Small intestine (tissue), 7 donors: ENCODE data around the gene PCDH10. TPM values are rescaled to one million over a fixed set of nuclear protein-coding genes. Genes with fewer than 3 reads are reported as not detected.
A peak's percentile ranks its signal among the peaks of the same experiment; 100 is the strongest.

Experiments used
- DNase-seq, 2 donors: peaks; one replicate each; pipeline versions ENCODE4 v3.0.0 to v3.0.0-alpha.2; 2013
- FAIRE-seq: peaks from 2 replicates; lab custom pipeline; 2012; peaks lifted over from hg19 to GRCh38; lab: Jason Lieb, UNC
- H3K27ac ChIP-seq, 3 donors: one replicate each; pipeline ENCODE4 v1.5.1; 2013; ENCODE audit warnings: low read length in 2 of 3, mild to moderate bottlenecking in 2 of 3, control low read depth in 1 of 3, inconsistent platforms in 1 of 3, low read depth in 1 of 3, moderate library complexity in 1 of 3
- H3K27me3 ChIP-seq, 3 donors: one replicate each; pipeline ENCODE4 v1.6.1; 2013; ENCODE audit warnings: low read length in 3 of 3, inconsistent platforms in 1 of 3; ENCODE audit not compliant: control insufficient read depth in 3 of 3, insufficient read depth in 3 of 3
- H3K36me3 ChIP-seq, 3 donors: one replicate each; pipeline ENCODE4 v1.6.1; 2013; ENCODE audit warnings: low read length in 3 of 3, inconsistent platforms in 1 of 3, low read depth in 1 of 3, mild to moderate bottlenecking in 1 of 3, moderate library complexity in 1 of 3; ENCODE audit not compliant: control insufficient read depth in 3 of 3, insufficient read depth in 2 of 3
- H3K4me1 ChIP-seq, 3 donors: one replicate each; pipeline ENCODE4 v1.6.1; 2013; ENCODE audit warnings: low read length in 2 of 3, inconsistent platforms in 1 of 3, low read depth in 1 of 3, mild to moderate bottlenecking in 1 of 3, moderate library complexity in 1 of 3; ENCODE audit not compliant: control insufficient read depth in 3 of 3, insufficient read depth in 2 of 3
- H3K4me3 ChIP-seq, 3 donors: one replicate each; pipeline ENCODE4 v1.5.1; 2013; ENCODE audit warnings: low read length in 3 of 3, control low read depth in 1 of 3, inconsistent platforms in 1 of 3, low read depth in 1 of 3, mild to moderate bottlenecking in 1 of 3, moderate library complexity in 1 of 3
- H3K9me3 ChIP-seq, 2 donors: one replicate each; pipeline ENCODE4 v1.6.1; 2013; ENCODE audit warnings: low read depth in 1 of 2, low read length in 1 of 2; ENCODE audit not compliant: control insufficient read depth in 2 of 2, insufficient read depth in 1 of 2
- WGBS, 3 donors: extraction: QIAGEN DNeasy Blood & Tissue Kit; methylation state at CpG; one replicate each; pipeline ENCODE4 v1.1.7; 2013; 5-methylcytosine and 5-hydroxymethylcytosine counted together
- polyA plus RNA-seq, 4 donors: library from polyadenylated mRNA; stranded (reverse) in 3 of 4; unstranded in 1 of 4; fragments of 200-250 nt in 3 of 4; fragments of 120-200 nt in 1 of 4; gene quantifications; one replicate each; pipeline versions ENCODE4 v1.2.1 to v1.2.3, GENCODE V29; 2013
- donor health status: healthy with polysubstance abuse.
- donor health status: control.
- donor health status: control.
- donor health status: Bipolar disorder and iron deficiency.
- donor health status: healthy.

The PCDH10 gene
- polyA plus RNA-seq, 4 donors = 0.31 to 0.73 TPM; not detected in 2

GRCh38 chr4:133147921-133148689 is 989 bp upstream of the PCDH10 start:
- no peak overlapping the region for H3K27ac ChIP-seq
- no peaks in the 10 kb centered on the region for H3K9me3 ChIP-seq
- H3K27me3 ChIP-seq = peaks cover 11 to 74% (median 38%) of the 10 kb centered on the region in 3 donors
- 2 to 12% (median 8%) methylated on average over 54 of the region's 54 CpGs for WGBS, 3 donors
- H3K36me3 ChIP-seq = no peaks in the 10 kb centered on the region
- DNase-seq (peak in 1 of 2 donors; percentile 32), FAIRE-seq (no peak)
- peak overlapping the region in 1 of 3 donors; percentile 37 for H3K4me3 ChIP-seq
- H3K4me1 ChIP-seq = peaks cover 0 to 21% (median 0%) of the 10 kb centered on the region in 3 donors

DNA sequence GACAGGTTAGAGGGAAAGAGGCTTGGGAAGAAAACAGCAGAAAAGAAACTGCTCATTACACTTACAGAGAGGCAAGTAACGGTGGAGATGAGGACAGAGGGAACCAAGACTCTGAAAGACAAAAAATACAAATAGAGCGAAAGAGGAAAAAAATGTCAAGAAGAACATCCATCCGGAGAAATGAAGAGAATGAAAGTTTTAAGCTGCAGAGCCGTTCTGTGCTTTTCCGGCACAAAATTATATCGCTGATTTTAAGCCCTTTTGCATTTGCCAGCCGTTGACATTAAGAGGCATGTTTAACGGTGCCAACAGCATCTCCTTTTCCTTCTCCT is 236 bp downstream of the PCDH10 start:
- no peak for DNase-seq
- Histone ChIP-seq H3K36me3 (no peaks in the 10 kb centered on the region), H3K4me1 (peaks cover 0 to 21% (median 0%) of the 10 kb centered on the region in 3 donors), H3K4me3 (peak overlapping the region in 2 of 3 donors; percentile 33 to 37), H3K27ac (no peak overlapping the region), H3K9me3 (no peaks in the 10 kb centered on the region), H3K27me3 (peaks cover 11 to 81% (median 38%) of the 10 kb centered on the region in 3 donors)
- WGBS, 3 donors = 2 to 16% (median 8%) methylated on average over 8 of the region's 8 CpGs
- no peak for FAIRE-seq

- Histone ChIP-seq H3K4me3 (peak overlapping the region in 1 of 3 donors; percentile 37), H3K4me1 (peaks cover 0 to 21% (median 0%) of the 10 kb centered on the region in 3 donors), H3K27ac (no peak overlapping the region), H3K36me3 (no peaks in the 10 kb centered on the region), H3K27me3 (peaks cover 11 to 81% (median 38%) of the 10 kb centered on the region in 3 donors), H3K9me3 (no peaks in the 10 kb centered on the region)
- WGBS, 3 donors = 4 to 13% (median 7%) methylated on average over 17 of the region's 17 CpGs
- DNase-seq (no peak), FAIRE-seq (no peak)
These were observed 908 bp downstream of the PCDH10 start for GRCh38 chr4:133149932-133150471.

GRCh38 chr4:133150486-133151340 is 1.6 kb downstream of the PCDH10 start:
- WGBS, 3 donors = 4 to 15% (median 14%) methylated on average over 62 to 63 of the region's 63 CpGs
- DNase-seq (peak in 1 of 2 donors; percentile 20), FAIRE-seq (no peak)
- H3K4me1 ChIP-seq = peaks cover 0 to 21% (median 0%) of the 10 kb centered on the region in 3 donors
- H3K27ac ChIP-seq = no peak overlapping the region
- peaks cover 11 to 81% (median 38%) of the 10 kb centered on the region in 3 donors for H3K27me3 ChIP-seq
- H3K36me3 ChIP-seq = no peaks in the 10 kb centered on the region
- H3K4me3 ChIP-seq = peak overlapping the region in 1 of 3 donors; percentile 37
- no peaks in the 10 kb centered on the region for H3K9me3 ChIP-seq

DNA sequence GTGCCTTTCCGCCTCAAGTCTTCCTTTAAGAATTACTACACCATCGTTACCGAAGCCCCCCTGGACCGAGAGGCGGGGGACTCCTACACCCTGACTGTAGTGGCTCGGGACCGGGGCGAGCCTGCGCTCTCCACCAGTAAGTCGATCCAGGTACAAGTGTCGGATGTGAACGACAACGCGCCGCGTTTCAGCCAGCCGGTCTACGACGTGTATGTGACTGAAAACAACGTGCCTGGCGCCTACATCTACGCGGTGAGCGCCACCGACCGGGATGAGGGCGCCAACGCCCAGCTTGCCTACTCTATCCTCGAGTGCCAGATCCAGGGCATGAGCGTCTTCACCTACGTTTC is 2.2 kb downstream of the PCDH10 start:
- no peaks in the 10 kb centered on the region for H3K36me3 ChIP-seq
- H3K4me3 ChIP-seq = peak overlapping the region in 1 of 3 donors; percentile 37
- DNase-seq (no peak), FAIRE-seq (no peak)
- H3K27ac ChIP-seq = no peak overlapping the region
- H3K4me1 ChIP-seq = peaks cover 0 to 21% (median 0%) of the 10 kb centered on the region in 3 donors
- no peaks in the 10 kb centered on the region for H3K9me3 ChIP-seq
- WGBS, 3 donors = 3 to 11% (median 11%) methylated on average over 31 of the region's 31 CpGs
- peaks cover 11 to 78% (median 35%) of the 10 kb centered on the region in 3 donors for H3K27me3 ChIP-seq

DNA sequence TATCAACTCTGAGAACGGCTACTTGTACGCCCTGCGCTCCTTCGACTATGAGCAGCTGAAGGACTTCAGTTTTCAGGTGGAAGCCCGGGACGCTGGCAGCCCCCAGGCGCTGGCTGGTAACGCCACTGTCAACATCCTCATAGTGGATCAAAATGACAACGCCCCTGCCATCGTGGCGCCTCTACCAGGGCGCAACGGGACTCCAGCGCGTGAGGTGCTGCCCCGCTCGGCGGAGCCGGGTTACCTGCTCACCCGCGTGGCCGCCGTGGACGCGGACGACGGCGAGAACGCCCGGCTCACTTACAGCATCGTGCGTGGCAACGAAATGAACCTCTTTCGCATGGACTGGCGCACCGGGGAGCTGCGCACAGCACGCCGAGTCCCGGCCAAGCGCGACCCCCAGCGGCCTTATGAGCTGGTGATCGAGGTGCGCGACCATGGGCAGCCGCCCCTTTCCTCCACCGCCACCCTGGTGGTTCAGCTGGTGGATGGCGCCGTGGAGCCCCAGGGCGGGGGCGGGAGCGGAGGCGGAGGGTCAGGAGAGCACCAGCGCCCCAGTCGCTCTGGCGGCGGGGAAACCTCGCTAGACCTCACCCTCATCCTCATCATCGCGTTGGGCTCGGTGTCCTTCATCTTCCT is 2.7 kb downstream of the PCDH10 start:
- WGBS, 3 donors = 1 to 9% (median 8%) methylated on average over 59 to 62 of the region's 62 CpGs
- Histone ChIP-seq H3K9me3 (no peaks in the 10 kb centered on the region), H3K4me1 (peaks cover 0 to 21% (median 0%) of the 10 kb centered on the region in 3 donors), H3K36me3 (no peaks in the 10 kb centered on the region), H3K4me3 (peak overlapping the region in 1 of 3 donors; percentile 37), H3K27ac (no peak overlapping the region), H3K27me3 (peaks cover 11 to 74% (median 33%) of the 10 kb centered on the region in 3 donors)
- no peak for FAIRE-seq
- DNase-seq = peak in 1 of 2 donors; percentile 20

DNA sequence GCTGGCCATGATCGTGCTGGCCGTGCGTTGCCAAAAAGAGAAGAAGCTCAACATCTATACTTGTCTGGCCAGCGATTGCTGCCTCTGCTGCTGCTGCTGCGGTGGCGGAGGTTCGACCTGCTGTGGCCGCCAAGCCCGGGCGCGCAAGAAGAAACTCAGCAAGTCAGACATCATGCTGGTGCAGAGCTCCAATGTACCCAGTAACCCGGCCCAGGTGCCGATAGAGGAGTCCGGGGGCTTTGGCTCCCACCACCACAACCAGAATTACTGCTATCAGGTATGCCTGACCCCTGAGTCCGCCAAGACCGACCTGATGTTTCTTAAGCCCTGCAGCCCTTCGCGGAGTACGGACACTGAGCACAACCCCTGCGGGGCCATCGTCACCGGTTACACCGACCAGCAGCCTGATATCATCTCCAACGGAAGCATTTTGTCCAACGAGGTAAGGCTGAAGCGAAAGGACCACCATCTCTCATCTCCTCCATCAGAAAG is 3.3 kb downstream of the PCDH10 start:
- peak in 1 of 2 donors; percentile 6 for DNase-seq
- Histone ChIP-seq H3K4me1 (peaks cover 0 to 21% (median 0%) of the 10 kb centered on the region in 3 donors), H3K27me3 (peaks cover 11 to 68% (median 30%) of the 10 kb centered on the region in 3 donors), H3K27ac (no peak overlapping the region), H3K4me3 (peak overlapping the region in 1 of 3 donors; percentile 37), H3K36me3 (no peaks in the 10 kb centered on the region), H3K9me3 (no peaks in the 10 kb centered on the region)
- no peak for FAIRE-seq
- WGBS, 3 donors = 3 to 17% (median 15%) methylated on average over 23 to 26 of the region's 26 CpGs
